H1 (cell line): ENCODE data around the gene BAG1. TPM values are rescaled to one million over a fixed set of nuclear protein-coding genes. Genes with fewer than 3 reads are reported as not detected.

ENCODE experiments used
- CTCF ChIA-PET: fragments of 300-600 bp; sonication (Branson Sonifier 250); formaldehyde crosslinking; loops from one replicate; lab custom pipeline; 2021; ENCODE audit not compliant: partially characterized antibody; lab: Charles Lee
- POLR2A ChIA-PET: fragments of 300-600 bp; sonication (Branson Sonifier 250); formaldehyde crosslinking; loops from one replicate; lab custom pipeline; 2021; ENCODE audit warnings: inconsistent platforms; ENCODE audit not compliant: partially characterized antibody; lab: Charles Lee
- DNase-seq, 2 experiments: peaks; one replicate each; pipeline versions ENCODE4 v3.0.0 to v3.0.0-alpha.2; 2010 to 2022; ENCODE audit warnings: low spot score in 2 of 2, low read depth in 1 of 2, mixed read lengths in 1 of 2
- FAIRE-seq: peaks from 2 replicates; lab custom pipeline; 2011; peaks lifted over from hg19 to GRCh38; lab: Jason Lieb, UNC
- H2AFZ ChIP-seq: 2 replicates; pipeline ENCODE4 v1.8.1; 2012; ENCODE audit warnings: low read length, inconsistent platforms
- H2AK5ac ChIP-seq: 2 replicates; pipeline ENCODE4 v1.6.1; 2013; ENCODE audit warnings: low read depth, low read length
- H2BK120ac ChIP-seq: replicated peaks from 2 replicates; pipeline ENCODE3; 2013; ENCODE audit warnings: low read depth, low read length, inconsistent platforms
- H2BK12ac ChIP-seq: 2 replicates; pipeline ENCODE4 v1.6.1; 2013; ENCODE audit warnings: low read depth, low read length
- H2BK15ac ChIP-seq: 2 replicates; pipeline ENCODE4 v1.6.1; 2013; ENCODE audit warnings: low read length
- H2BK20ac ChIP-seq: 2 replicates; pipeline ENCODE4 v1.6.1; 2013; ENCODE audit warnings: low read length
- H2BK5ac ChIP-seq: 2 replicates; pipeline ENCODE4 v1.6.1; 2013; ENCODE audit warnings: low read depth, low read length
- H3K14ac ChIP-seq: 2 replicates; pipeline ENCODE4 v1.6.1; 2013; ENCODE audit warnings: inconsistent platforms; ENCODE audit not compliant: insufficient read length
- H3K18ac ChIP-seq: 2 replicates; pipeline ENCODE4 v1.6.1; 2013; ENCODE audit warnings: low read length; ENCODE audit errors: extremely low read depth
- H3K23ac ChIP-seq: 2 replicates; pipeline ENCODE4 v1.6.1; 2013; ENCODE audit warnings: inconsistent platforms; ENCODE audit not compliant: insufficient read length
- H3K23me2 ChIP-seq: 2 replicates; pipeline ENCODE4 v1.6.1; 2013; ENCODE audit warnings: low read depth, low read length
- H3K27ac ChIP-seq: 2 replicates; pipeline ENCODE4 v1.6.1; 2011; ENCODE audit warnings: low read depth, low read length, inconsistent platforms
- H3K27me3 ChIP-seq, 4 experiments: replicated peaks in 1 of 4; 1 replicate in 1 of 4; 2 replicates in 3 of 4; pipeline versions ENCODE4 v1.6.1 to v1.8.1; 2011 to 2013; ENCODE audit warnings: low read length in 3 of 4, mild to moderate bottlenecking in 3 of 4, inconsistent platforms in 2 of 4, mixed read lengths in 2 of 4, moderate library complexity in 1 of 4; ENCODE audit not compliant: control insufficient read depth in 3 of 4, insufficient read depth in 3 of 4; ENCODE audit errors: extremely low read depth in 1 of 4
- H3K36me3 ChIP-seq, 4 experiments: 2 replicates each; pipeline versions ENCODE4 v1.6.1 to v1.8.1; 2011 to 2013; ENCODE audit warnings: mild to moderate bottlenecking in 4 of 4, low read length in 3 of 4, moderate library complexity in 2 of 4, control low read depth in 1 of 4, inconsistent platforms in 1 of 4; ENCODE audit not compliant: insufficient read depth in 4 of 4, control insufficient read depth in 2 of 4
- H3K4ac ChIP-seq: replicated peaks from 2 replicates; pipeline ENCODE3; 2013; ENCODE audit warnings: low read length, low read depth, mixed read lengths, inconsistent platforms; ENCODE audit not compliant: insufficient read length
- H3K4me1 ChIP-seq, 4 experiments: replicated peaks in 1 of 4; 1 replicate in 1 of 4; 2 replicates in 3 of 4; pipeline versions ENCODE4 v1.6.1 to v1.8.1; 2011 to 2013; ENCODE audit warnings: low read length in 3 of 4, inconsistent platforms in 2 of 4, mixed read lengths in 1 of 4; ENCODE audit not compliant: insufficient read depth in 4 of 4, control insufficient read depth in 3 of 4
- H3K4me2 ChIP-seq, 2 experiments: 2 replicates each; pipeline versions ENCODE4 v1.6.1 to v1.8.1; 2011 to 2013; ENCODE audit warnings: low read depth in 2 of 2, low read length in 2 of 2, control low read depth in 1 of 2, inconsistent platforms in 1 of 2, mild to moderate bottlenecking in 1 of 2; ENCODE audit not compliant: insufficient read depth in 1 of 2
- H3K4me3 ChIP-seq, 4 experiments: fragments of 200-600, 300-600 bp in 1 of 4; sonication (generic), shearing (Covaris generic), sonication (Bioruptor Twin) in 1 of 4; 2 replicates each; pipeline versions ENCODE4 v1.5.1 to v1.8.1; 2011 to 2016; ENCODE audit warnings: low read length in 4 of 4, low read depth in 3 of 4, control low read depth in 2 of 4, inconsistent platforms in 2 of 4, mild to moderate bottlenecking in 2 of 4, mixed read lengths in 1 of 4, moderate library complexity in 1 of 4; ENCODE audit not compliant: insufficient read depth in 2 of 4; ENCODE audit errors: extremely low read depth in 1 of 4
- H3K56ac ChIP-seq: replicated peaks from 2 replicates; pipeline ENCODE3; 2013; ENCODE audit warnings: low read depth, mild to moderate bottlenecking, mixed read lengths, low read length, inconsistent platforms; ENCODE audit not compliant: insufficient read length
- H3K79me1 ChIP-seq: 2 replicates; pipeline ENCODE4 v1.6.1; 2013; ENCODE audit warnings: low read depth, low read length, control low read depth
- H3K79me2 ChIP-seq, 2 experiments: 2 replicates each; pipeline versions ENCODE4 v1.6.1 to v1.8.1; 2012 to 2013; ENCODE audit warnings: low read length in 2 of 2, mild to moderate bottlenecking in 2 of 2, inconsistent platforms in 1 of 2; ENCODE audit not compliant: insufficient read depth in 2 of 2, control insufficient read depth in 1 of 2
- H3K9ac ChIP-seq, 4 experiments: replicated peaks in 1 of 4; 1 replicate in 1 of 4; 2 replicates in 3 of 4; pipeline versions ENCODE4 v1.6.1 to v1.8.1; 2011 to 2013; ENCODE audit warnings: low read depth in 3 of 4, low read length in 3 of 4, control low read depth in 2 of 4, mild to moderate bottlenecking in 2 of 4, moderate library complexity in 2 of 4, inconsistent platforms in 1 of 4; ENCODE audit errors: extremely low read depth in 1 of 4
- H3K9me3 ChIP-seq, 2 experiments: 2 replicates each; pipeline versions ENCODE4 v1.6.1 to v1.8.1; 2012 to 2013; ENCODE audit warnings: mild to moderate bottlenecking in 2 of 2, moderate library complexity in 2 of 2, control low read depth in 1 of 2, inconsistent platforms in 1 of 2, low read depth in 1 of 2, low read length in 1 of 2, mixed read lengths in 1 of 2; ENCODE audit not compliant: insufficient read depth in 2 of 2
- H4K20me1 ChIP-seq, 2 experiments: replicated peaks in 1 of 2; 2 replicates each; pipeline versions ENCODE3 to v1.8.1; 2011 to 2013; ENCODE audit warnings: inconsistent platforms in 2 of 2, low read length in 2 of 2, mild to moderate bottlenecking in 1 of 2; ENCODE audit not compliant: insufficient read depth in 2 of 2, control insufficient read depth in 1 of 2
- H4K5ac ChIP-seq: 2 replicates; pipeline ENCODE4 v1.6.1; 2013; ENCODE audit warnings: low read length, low read depth, mixed read lengths, inconsistent platforms; ENCODE audit not compliant: insufficient read length
- H4K8ac ChIP-seq: 2 replicates; pipeline ENCODE4 v1.8.0; 2013; ENCODE audit warnings: mild to moderate bottlenecking, moderate library complexity, low read length, inconsistent platforms; ENCODE audit not compliant: insufficient read depth; ENCODE audit errors: extremely low read depth
- H4K91ac ChIP-seq: replicated peaks from 2 replicates; pipeline ENCODE3; 2013; ENCODE audit warnings: low read length, mixed read lengths, inconsistent platforms; ENCODE audit not compliant: insufficient read length
- CREB1 ChIP-seq: IDR thresholded peaks from 2 replicates; pipeline ENCODE4 v1.6.1; 2012; ENCODE audit warnings: inconsistent platforms
- EGR1 ChIP-seq: IDR thresholded peaks from 2 replicates; pipeline ENCODE4 v1.6.1; 2011; ENCODE audit warnings: low read depth, low read length, borderline replicate concordance
- JUND ChIP-seq: IDR thresholded peaks from 2 replicates; pipeline ENCODE4 v1.6.1; 2011; ENCODE audit warnings: mild to moderate bottlenecking, improper control_type of control experiment, low read length
- KDM4A ChIP-seq: IDR thresholded peaks from one replicate; pipeline ENCODE4 v1.7.1; 2012; ENCODE audit warnings: low read depth, mild to moderate bottlenecking, moderate library complexity, low read length, inconsistent platforms; ENCODE audit not compliant: severe bottlenecking
- POLR2A ChIP-seq, 2 experiments: IDR thresholded peaks; 1 replicate in 1 of 2; 2 replicates in 1 of 2; pipeline ENCODE4 v1.6.1; 2011; ENCODE audit warnings: low read depth in 2 of 2, low read length in 2 of 2, mild to moderate bottlenecking in 2 of 2; ENCODE audit errors: control extremely low read depth in 1 of 2
- POU5F1 ChIP-seq: IDR thresholded peaks from 2 replicates; pipeline ENCODE4 v1.6.1; 2011; ENCODE audit warnings: low read depth, mild to moderate bottlenecking, low read length, moderate library complexity
- RXRA ChIP-seq: IDR thresholded peaks from 2 replicates; pipeline ENCODE4 v1.6.1; 2011; ENCODE audit warnings: low read depth, mild to moderate bottlenecking, low read length, moderate library complexity; ENCODE audit not compliant: insufficient read depth
- SIN3A ChIP-seq, 2 experiments: IDR thresholded peaks in 1 of 2; conservative IDR thresholded peaks in 1 of 2; 2 replicates each; pipeline ENCODE4 v1.6.1; 2011 to 2012; ENCODE audit warnings: low read length in 2 of 2, improper control_type of control experiment in 1 of 2, low read depth in 1 of 2, mild to moderate bottlenecking in 1 of 2
- TAF1 ChIP-seq: IDR thresholded peaks from 2 replicates; pipeline ENCODE4 v1.6.1; 2011; ENCODE audit warnings: mild to moderate bottlenecking, low read depth, low read length
- TEAD4 ChIP-seq: IDR thresholded peaks from 2 replicates; pipeline ENCODE4 v1.6.1; 2012; ENCODE audit warnings: low read depth, low read length, inconsistent platforms, mixed read lengths
- WGBS, 2 experiments: shearing (Covaris generic) in 1 of 2; methylation state at CpG; one replicate each; pipeline versions ENCODE4 v1.1.6 to v1.1.7; 2013 to 2015; ENCODE audit warnings: low lambda C conversion rate in 2 of 2, mixed read lengths in 2 of 2, inconsistent platforms in 1 of 2, low coverage in 1 of 2, missing lambda C conversion rate in 1 of 2; ENCODE audit not compliant: insufficient replicate concordance in 2 of 2, insufficient coverage in 1 of 2, insufficient read length in 1 of 2; ENCODE audit errors: extremely low coverage in 1 of 2, missing lambda C conversion rate in 1 of 2; 5-methylcytosine and 5-hydroxymethylcytosine counted together
- polyA plus RNA-seq, 7 experiments: library from polyadenylated mRNA; depleted of rRNA in 3 of 7; stranded (reverse) in 5 of 7; unstranded in 2 of 7; fragments of >200 nt in 5 of 7; fragments of 200-250 nt in 2 of 7; gene quantifications; 1 replicate in 5 of 7; 2 replicates in 1 of 7; 4 replicates in 1 of 7; pipeline versions ENCODE4 v1.2.1 to v1.2.3, GENCODE V29; 2011 to 2013; ENCODE audit warnings: missing spikeins in 2 of 7, mixed read lengths in 2 of 7
- total RNA-seq: library from RNA; stranded (reverse); fragmentation: NEBNext Ultra II Directional; extraction: Animal tissue kit (Norgen Biotek cat#: 25700); gene quantifications from 2 replicates; pipeline ENCODE4 v1.2.1, GENCODE V29; 2021

BAG1 gene
- total and polyA plus RNA-seq, 2 of the 8 experiments (the other 6 are each of a cell fraction or from before 2014, with no cell fraction given) = 14.7 to 59.8 TPM

DNA sequence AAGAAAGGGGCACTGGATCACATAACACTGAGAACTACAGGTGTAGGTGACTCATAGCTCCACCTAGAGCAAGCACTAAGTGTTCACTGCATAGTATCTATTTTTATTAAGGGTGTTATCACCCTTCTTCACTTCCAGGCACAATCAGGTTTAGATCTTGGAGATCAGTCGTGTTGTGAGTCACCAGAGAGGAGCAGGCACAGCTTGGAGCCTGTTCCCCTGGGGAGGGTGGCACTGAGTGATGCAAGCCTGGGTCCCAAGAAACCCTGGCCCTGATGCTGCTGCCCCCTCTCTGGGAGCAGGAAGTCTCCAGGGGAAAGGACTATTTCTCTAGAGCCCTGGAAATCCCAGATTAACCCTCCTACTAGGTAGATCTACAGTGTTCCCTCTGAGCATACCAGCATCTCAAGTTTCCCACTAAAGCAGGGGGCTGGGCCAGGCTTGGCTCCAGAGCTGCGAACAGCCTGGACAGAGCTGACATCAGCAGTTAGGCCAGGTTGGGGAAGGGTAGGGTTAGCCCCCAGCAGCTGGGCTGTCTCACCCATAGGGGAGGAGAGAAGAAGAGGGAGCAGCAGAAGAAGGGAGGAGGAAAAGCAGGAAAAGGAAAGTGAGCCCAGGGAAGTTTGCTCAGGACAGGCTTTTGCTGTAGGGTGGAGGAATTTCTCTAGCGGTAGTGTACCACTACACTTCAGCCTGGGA lies 52.7 kb downstream of the BAG1 start:
- Histone ChIP-seq H3K4me1 (no peaks in the 10 kb centered on the region), H2AFZ (peak overlapping the region; percentile 90), H3K18ac (peak overlapping the region; percentile 62; the same call in 1 of the 2 replicates), H2AK5ac (no peak overlapping the region), H3K14ac (no peak overlapping the region), H4K5ac (no peak overlapping the region), H3K27me3 (no peaks in the 10 kb centered on the region; a peak in 1 of 7 replicates), H3K4ac (peak overlapping the region; percentile 5), H3K9ac (no peak overlapping the region), H2BK15ac (no peak overlapping the region), H3K4me3 (no peak overlapping the region), H3K23me2 (no peaks in the 10 kb centered on the region), H3K56ac (no peak overlapping the region), H3K4me2 (0 out of 4 replicates have a peak overlapping the region, but pooled peaks of 1 of the 2 experiments have one; percentile 11), H3K27ac (no peak overlapping the region), H3K79me1 (no peaks in the 10 kb centered on the region), H3K36me3 (no peaks in the 10 kb centered on the region), H2BK12ac (no peak overlapping the region), H4K91ac (no peak overlapping the region), H2BK20ac (no peak overlapping the region), H3K79me2 (no peaks in the 10 kb centered on the region), H3K23ac (no peak overlapping the region), H4K8ac (peak overlapping the region; percentile 71; the same call in 1 of the 2 replicates), H4K20me1 (no peaks in the 10 kb centered on the region), H2BK5ac (no peak overlapping the region), H3K9me3 (no peaks in the 10 kb centered on the region), H2BK120ac (no peak overlapping the region)
- FAIRE-seq (no peak), DNase-seq (no peak)
- 63% methylated on average over 3 of the region's 3 CpGs; no CpG with 5 or more reads in 1 of the 2 experiments for WGBS, 2 experiments
- ChIA-PET CTCF (interaction anchor here (0.9 to 1.9 kb wide), 7 partner anchors 10 to 103 kb away, joined by 3 to 10 read pairs (median 4); no protein-coding TSS in a partner anchor), POLR2A (no interaction called here)
- TF ChIP-seq RXRA (no peak), TAF1 (no peak), SIN3A (conservative IDR thresholded peaks at IDR 0.05 in 1 of 2, IDR thresholded peaks at IDR 0.05 in 1 of 2; ENCODE audit: low read depth in 1 of 2, low read length in 2 of 2) (no peak), KDM4A (no peak), POU5F1 (no peak), CREB1 (no peak), POLR2A (IDR thresholded peaks at IDR 0.05; ENCODE audit: control extremely low read depth in 1 of 2, low read depth in 2 of 2, low read length in 2 of 2) (no peak), TEAD4 (no peak), EGR1 (no peak), JUND (no peak)
